ENCODE measurements around the gene SLC2A9. TPM values are rescaled to one million over a fixed set of nuclear protein-coding genes. Genes with fewer than 3 reads are reported as not detected.

The SLC2A9 gene
- polyA plus RNA-seq, 1 donor = 5.0 TPM

- no peak for DNase-seq
Observed at GRCh38 chr4:9885958-9886357, 135.3 kb downstream of the SLC2A9 start.

GRCh38 chr4:9880406-9881197 is 140.7 kb downstream of the SLC2A9 start:
- no peak for DNase-seq

DNA sequence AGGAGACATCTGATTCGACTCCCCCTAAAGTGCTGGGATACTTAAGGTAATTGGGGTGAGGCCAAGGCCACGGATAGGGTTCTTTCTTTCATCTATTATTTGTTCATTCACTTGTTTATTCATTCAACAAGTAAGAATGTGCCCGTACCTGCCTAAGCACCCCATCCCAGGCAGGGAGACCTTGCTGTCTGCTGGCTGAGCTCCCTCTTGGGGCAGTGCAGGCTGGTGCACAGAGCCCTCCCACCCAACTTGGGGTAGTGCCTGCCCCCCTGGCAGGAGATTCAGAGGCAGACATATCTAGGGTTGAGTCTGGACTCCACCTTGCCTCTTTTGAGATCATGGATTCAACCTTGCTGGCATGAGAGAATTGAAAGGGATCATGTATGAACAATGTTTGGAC is 144.2 kb downstream of the SLC2A9 start:
- DNase-seq = no peak

DNA sequence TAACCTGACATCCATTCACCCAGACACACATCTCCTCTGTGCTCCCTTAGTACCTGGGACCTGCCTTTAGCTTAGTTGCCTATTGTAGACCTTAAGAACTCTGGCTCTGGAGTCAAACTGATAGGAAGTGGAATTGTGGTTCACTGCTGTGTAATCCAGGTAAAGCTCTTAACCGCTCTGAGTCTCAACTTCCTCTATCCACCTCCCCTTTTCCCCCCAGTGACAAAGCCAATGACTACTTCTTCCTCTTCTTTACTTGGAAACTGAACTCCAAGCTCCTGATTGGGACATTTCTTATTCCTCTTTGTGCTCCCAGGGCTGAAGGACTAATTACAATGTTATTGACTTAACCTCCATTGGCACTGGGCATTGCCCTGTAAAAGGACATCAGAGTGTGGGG is 145.8 kb downstream of the SLC2A9 start:
- DNase-seq = no peak

DNA sequence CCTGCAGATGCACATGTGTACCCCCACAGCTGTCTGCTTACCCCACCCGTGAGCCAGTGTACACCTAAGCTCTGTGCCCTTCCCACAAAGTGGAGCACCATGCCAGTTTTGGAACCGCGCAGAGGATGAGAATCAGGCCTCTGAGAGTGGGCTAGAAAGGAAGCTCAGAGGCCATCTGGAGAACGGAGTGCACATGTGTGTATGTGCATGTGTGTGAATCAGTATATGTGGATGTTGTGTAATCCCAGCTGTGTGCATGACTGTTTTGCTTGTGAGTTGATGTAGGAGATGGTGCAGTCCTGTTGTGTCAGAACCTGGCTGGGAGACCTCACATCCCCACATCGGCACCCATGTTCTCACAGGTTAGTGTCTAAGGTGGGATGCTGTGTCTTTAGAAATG is 146.9 kb downstream of the SLC2A9 start:
- no peak for DNase-seq

- peak; percentile 32 for DNase-seq
Observed at GRCh38 chr4:9870165-9870790, 151.0 kb downstream of the SLC2A9 start.

GRCh38 chr4:9867751-9868425 is 153.4 kb downstream of the SLC2A9 start:
- no peak for DNase-seq

DNA sequence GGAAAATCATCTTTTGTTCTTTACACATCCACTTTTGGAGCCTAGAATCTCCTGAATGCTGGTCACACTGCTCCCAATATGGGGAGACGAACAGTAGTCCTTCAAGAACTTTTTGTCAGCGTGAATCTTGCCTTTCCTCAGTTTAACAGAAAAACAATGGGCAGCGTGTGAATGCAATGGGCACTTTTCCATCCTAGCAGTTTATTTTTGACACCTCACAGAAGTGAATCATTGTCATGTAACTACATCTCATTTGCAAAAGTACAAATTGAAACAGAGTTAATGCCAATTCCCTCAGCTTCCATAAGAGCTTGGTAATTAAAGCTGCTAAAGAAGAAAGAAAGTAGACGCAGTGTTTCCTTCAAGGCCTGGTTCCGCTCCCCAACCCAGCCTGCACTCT is 154.4 kb downstream of the SLC2A9 start:
- DNase-seq = no peak

DNA sequence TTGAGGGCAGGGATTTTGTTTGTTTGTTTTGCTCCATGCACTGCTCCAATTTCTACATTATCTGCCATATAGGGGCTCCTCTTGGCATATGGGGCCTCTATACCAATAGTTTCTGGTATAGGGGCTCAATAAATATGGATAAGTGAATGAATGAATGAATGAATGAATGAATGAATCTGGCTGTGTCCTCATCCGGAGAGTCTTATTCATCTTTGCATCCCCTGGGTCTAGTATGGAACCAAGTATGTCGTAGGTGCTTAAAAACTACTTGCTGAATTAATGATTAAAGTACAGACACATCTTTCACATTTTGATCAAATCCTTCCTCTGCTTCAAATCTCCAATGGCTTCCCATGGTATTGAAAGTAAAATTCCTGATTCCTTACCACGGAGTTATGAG is 159.7 kb downstream of the SLC2A9 start:
- DNase-seq = no peak

DNA sequence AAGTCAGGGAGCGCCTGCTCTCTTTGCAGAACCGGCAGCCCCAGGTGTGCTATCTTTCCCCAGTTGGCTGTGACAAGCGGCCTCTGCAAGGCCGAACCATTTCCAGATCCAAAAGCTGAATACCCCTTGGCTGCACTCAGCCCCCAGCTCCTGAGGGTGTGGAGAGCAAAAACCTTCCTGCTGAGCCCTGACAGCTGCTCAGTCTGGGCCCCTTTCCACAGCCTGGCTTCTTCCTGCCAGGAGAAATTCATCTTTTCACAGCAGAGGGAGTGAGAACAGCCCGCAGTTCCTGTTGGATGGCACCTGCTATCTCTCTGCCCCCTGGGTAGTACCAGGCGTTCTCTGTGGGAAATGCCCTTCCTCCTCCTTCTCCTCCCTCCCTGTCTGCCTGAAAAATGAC is 161.5 kb downstream of the SLC2A9 start:
- DNase-seq = no peak

- no peak for DNase-seq
Observed at GRCh38 chr4:9849538-9849920, 171.8 kb downstream of the SLC2A9 start.

- DNase-seq = no peak
Observed at GRCh38 chr4:9847968-9848748, 173.1 kb downstream of the SLC2A9 start.

GRCh38 chr4:9845791-9846493 is 175.4 kb downstream of the SLC2A9 start:
- DNase-seq = no peak

DNA sequence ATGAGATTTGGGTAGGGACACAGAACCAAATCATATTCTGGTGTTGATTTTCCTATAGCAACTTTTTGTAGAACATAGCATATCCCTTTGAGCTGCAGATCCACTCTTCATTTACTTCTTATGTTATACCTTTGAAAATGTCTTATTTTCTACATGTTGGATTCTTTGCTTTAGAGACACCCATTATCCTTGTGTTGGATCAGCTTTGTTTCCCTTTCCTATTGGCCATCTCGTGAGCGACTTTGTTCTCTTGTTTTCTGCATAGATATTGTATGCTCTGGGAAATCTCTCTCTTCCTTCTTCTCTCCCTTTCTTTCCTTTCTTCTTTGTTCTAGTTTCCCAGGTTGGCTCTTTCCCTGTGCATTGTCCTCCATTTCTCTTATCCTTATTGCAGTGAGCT is 180.2 kb downstream of the SLC2A9 start:
- no peak for DNase-seq

DNA sequence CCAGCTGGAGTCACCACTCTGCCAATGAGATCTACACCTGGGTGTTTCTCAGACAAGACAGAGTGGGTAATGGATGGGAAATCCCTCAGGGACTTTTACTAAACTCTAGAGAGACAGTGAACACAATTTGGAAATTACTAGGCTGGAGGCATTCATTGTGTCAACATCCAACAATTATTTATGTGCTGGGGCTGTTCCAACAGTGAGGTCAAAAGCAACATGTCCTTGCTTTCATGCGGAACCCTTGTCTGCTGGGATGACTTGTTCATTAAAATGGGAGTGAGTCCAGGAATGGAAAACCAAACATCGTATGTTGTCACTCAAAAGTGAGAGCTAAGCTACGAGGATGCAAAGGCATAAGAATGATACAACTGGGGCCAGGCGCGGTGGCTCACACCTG is 185.9 kb downstream of the SLC2A9 start:
- no peak for DNase-seq

GRCh38 chr4:9833421-9833820 is 187.9 kb downstream of the SLC2A9 start:
- no peak for DNase-seq

- no peak for DNase-seq
Observed at GRCh38 chr4:9832640-9833039, 188.7 kb downstream of the SLC2A9 start.

GRCh38 chr4:9826551-9826950 is 194.7 kb downstream of the SLC2A9 start:
- no peak for DNase-seq

DNA sequence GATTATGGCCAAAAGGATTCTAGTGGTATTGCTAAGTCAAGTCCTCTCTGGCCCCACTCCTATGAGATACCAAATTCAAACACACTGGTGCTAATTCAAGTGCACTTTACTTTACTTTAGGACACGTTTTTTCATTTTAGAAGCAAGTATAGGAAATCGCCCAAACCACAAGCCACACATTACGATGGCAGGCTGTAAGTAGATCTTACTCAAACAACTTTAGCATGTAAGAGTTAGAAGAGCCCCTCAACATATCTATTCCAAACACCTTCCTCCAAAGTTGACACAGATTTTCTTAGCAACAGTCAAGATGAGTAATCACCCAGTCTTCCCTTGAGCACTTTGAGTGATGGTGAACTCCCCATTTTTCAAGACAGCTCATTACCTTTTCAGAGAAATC is 196.2 kb downstream of the SLC2A9 start:
- no peak for DNase-seq

GRCh38 chr4:9820343-9820742 is 201.0 kb downstream of the SLC2A9 start:
- no peak for DNase-seq

GRCh38 chr4:9816285-9816684 is 205.0 kb downstream of the SLC2A9 start:
- DNase-seq = no peak

Measured in hindlimb muscle (tissue), 1 donor.